ENCODE data around the gene HES3. TPM values are rescaled to one million over a fixed set of nuclear protein-coding genes. Genes with fewer than 3 reads are reported as not detected.

Gene HES3
- total RNA-seq, 1 donor from 2014 or later: not detected

- peak; percentile 61 for DNase-seq
- intact Hi-C loops (cut with micrococcal nuclease): loop anchor here (10.0 kb wide), 1 partner anchor 103 kb away; no protein-coding TSS in a partner anchor
- no peak for ATAC-seq
Measured at GRCh38 chr1:6241887-6242740, 1.9 kb upstream of the HES3 start.

- ATAC-seq (no peak), DNase-seq (no peak)
- intact Hi-C loops (cut with micrococcal nuclease): loop anchor here (10.0 kb wide), 1 partner anchor 102 kb away; no protein-coding TSS in a partner anchor
Measured at GRCh38 chr1:6243053-6243834, 735 bp upstream of the HES3 start.

- DNase-seq (no peak), ATAC-seq (no peak)
- intact Hi-C loops (cut with micrococcal nuclease): loop anchor here (10.0 kb wide), 1 partner anchor 100 kb away; no protein-coding TSS in a partner anchor
Measured at GRCh38 chr1:6244401-6245049, 546 bp downstream of the HES3 start.

- intact Hi-C loops (cut with micrococcal nuclease): loop anchor here (10.0 kb wide), 1 partner anchor 100 kb away; no protein-coding TSS in a partner anchor
- ATAC-seq (peak; percentile 80), DNase-seq (peak; percentile 90)
Measured at GRCh38 chr1:6245086-6245868, 1.3 kb downstream of the HES3 start.

- intact Hi-C loops (cut with micrococcal nuclease): loop anchor here (10.0 kb wide), 1 partner anchor 99 kb away; no protein-coding TSS in a partner anchor
- DNase-seq: no peak
- no peak for ATAC-seq
Measured at GRCh38 chr1:6245869-6246496, 2.0 kb downstream of the HES3 start.

GRCh38 chr1:6246497-6247467 lies 2.8 kb downstream of the HES3 start:
- DNase-seq: peak; percentile 84
- peak; percentile 71 for ATAC-seq
- intact Hi-C loops (cut with micrococcal nuclease): loop anchor here (10.0 kb wide), 1 partner anchor 98 kb away; no protein-coding TSS in a partner anchor

- intact Hi-C loops (cut with micrococcal nuclease): loop anchor here (10.0 kb wide), 1 partner anchor 97 kb away; no protein-coding TSS in a partner anchor
- ATAC-seq (no peak), DNase-seq (no peak)
Measured at GRCh38 chr1:6247651-6248050, 3.7 kb downstream of the HES3 start.

- intact Hi-C loops (cut with micrococcal nuclease): loop anchor here (10.0 kb wide), 1 partner anchor 97 kb away; no protein-coding TSS in a partner anchor
- ATAC-seq (no peak), DNase-seq (no peak)
Measured at GRCh38 chr1:6248161-6248776, 4.3 kb downstream of the HES3 start.

- DNase-seq (peak; percentile 62), ATAC-seq (peak; percentile 15)
- intact Hi-C loops (cut with micrococcal nuclease): loop anchor here (10.0 kb wide), 1 partner anchor 96 kb away; no protein-coding TSS in a partner anchor
Measured at GRCh38 chr1:6248932-6249738, 5.2 kb downstream of the HES3 start.

GRCh38 chr1:6249739-6250689 lies 6.0 kb downstream of the HES3 start:
- DNase-seq (no peak), ATAC-seq (no peak)
- intact Hi-C loops (cut with micrococcal nuclease): loop anchor here (10.0 kb wide), 1 partner anchor 95 kb away; no protein-coding TSS in a partner anchor

- no peak for DNase-seq
- intact Hi-C loops (cut with micrococcal nuclease): no loop called here
- ATAC-seq: no peak
Measured at GRCh38 chr1:6251233-6251632, 7.3 kb downstream of the HES3 start.

GRCh38 chr1:6251681-6252373 lies 7.8 kb downstream of the HES3 start:
- intact Hi-C loops (cut with micrococcal nuclease): no loop called here
- ATAC-seq (no peak), DNase-seq (no peak)

GRCh38 chr1:6252374-6252710 lies 8.4 kb downstream of the HES3 start:
- intact Hi-C loops (cut with micrococcal nuclease): no loop called here
- DNase-seq (no peak), ATAC-seq (no peak)

GRCh38 chr1:6253380-6253779 lies 9.4 kb downstream of the HES3 start:
- ATAC-seq: no peak
- intact Hi-C loops (cut with micrococcal nuclease): no loop called here
- DNase-seq: no peak
